Measurements from ENCODE around the gene CALR3.
"Not testable (repeated sequence)": the region's sequence is repeated elsewhere in the genome, so short reads cannot be mapped to it uniquely, and the experiment has no call there.

Gene CALR3

GRCh38 chr19:16457954-16458331 lies 38.0 kb downstream of the CALR3 start:
- no peak for DNase-seq (ENCODE audit: low read depth in 2 of 2)

- DNase-seq (ENCODE audit: low read depth in 2 of 2) = peak; percentile 13 to 15
Observed at GRCh38 chr19:16457195-16457953, 38.6 kb downstream of the CALR3 start.

- no peak for DNase-seq (ENCODE audit: low read depth in 2 of 2)
Observed at GRCh38 chr19:16456652-16457194, 39.2 kb downstream of the CALR3 start.

- no peak for DNase-seq (ENCODE audit: low read depth in 2 of 2)
Observed at GRCh38 chr19:16455489-16455888, 40.5 kb downstream of the CALR3 start.

- DNase-seq (ENCODE audit: low read depth in 2 of 2) = no peak
Observed at GRCh38 chr19:16454351-16454918, 41.5 kb downstream of the CALR3 start.

GRCh38 chr19:16452325-16452724 lies 43.6 kb downstream of the CALR3 start:
- DNase-seq (ENCODE audit: low read depth in 2 of 2) = no peak

GRCh38 chr19:16449330-16449961 lies 46.5 kb downstream of the CALR3 start:
- DNase-seq (ENCODE audit: low read depth in 2 of 2) = no peak

- DNase-seq (ENCODE audit: low read depth in 2 of 2) = not testable (repeated sequence)
Observed at GRCh38 chr19:16448872-16449271, 47.1 kb downstream of the CALR3 start.

- no peak for DNase-seq (ENCODE audit: low read depth in 2 of 2)
Observed at GRCh38 chr19:16446724-16447368, 49.1 kb downstream of the CALR3 start.

- no peak for DNase-seq (ENCODE audit: low read depth in 2 of 2)
Observed at GRCh38 chr19:16446108-16446723, 49.8 kb downstream of the CALR3 start.

GRCh38 chr19:16445238-16446107 lies 50.5 kb downstream of the CALR3 start:
- DNase-seq (ENCODE audit: low read depth in 2 of 2) = no peak

GRCh38 chr19:16444269-16444600 lies 51.7 kb downstream of the CALR3 start:
- DNase-seq (ENCODE audit: low read depth in 2 of 2) = no peak

- no peak for DNase-seq (ENCODE audit: low read depth in 2 of 2)
Observed at GRCh38 chr19:16442386-16443276, 53.3 kb downstream of the CALR3 start.

GRCh38 chr19:16441661-16442162 lies 54.3 kb downstream of the CALR3 start:
- no peak for DNase-seq (ENCODE audit: low read depth in 2 of 2)

- DNase-seq (ENCODE audit: low read depth in 2 of 2) = no peak
Observed at GRCh38 chr19:16436780-16437332, 59.1 kb downstream of the CALR3 start.

GRCh38 chr19:16435999-16436650 lies 59.8 kb downstream of the CALR3 start:
- DNase-seq (ENCODE audit: low read depth in 2 of 2) = no peak

GRCh38 chr19:16435238-16435917 lies 60.6 kb downstream of the CALR3 start:
- DNase-seq (ENCODE audit: low read depth in 2 of 2) = no peak

- no peak for DNase-seq (ENCODE audit: low read depth in 2 of 2)
Observed at GRCh38 chr19:16433986-16434385, 62.0 kb downstream of the CALR3 start.

GRCh38 chr19:16429759-16430091 lies 66.2 kb downstream of the CALR3 start:
- no peak for DNase-seq (ENCODE audit: low read depth in 2 of 2)
